DMS153 treated with DMSO at 0.1 percent for 48 hours (cell line): ENCODE results near the gene MFSD2A.
"Not testable (repeated sequence)": the region's sequence is repeated elsewhere in the genome, so short reads cannot be mapped to it uniquely, and the experiment has no call there.

Experiments
- DNase-seq: peaks from one replicate; lab custom pipeline; 2025; ENCODE audit not compliant: unreplicated experiment; lab: John Stamatoyannopoulos, UW

The MFSD2A gene

GRCh38 chr1:39940980-39941871 is 13.7 kb upstream of the MFSD2A start:
- no peak for DNase-seq

GRCh38 chr1:39943471-39944290 is 11.3 kb upstream of the MFSD2A start:
- no peak for DNase-seq

- no peak for DNase-seq
Measured at GRCh38 chr1:39944410-39945112, 10.4 kb upstream of the MFSD2A start.

- no peak for DNase-seq
Measured at GRCh38 chr1:39946216-39946615, 8.7 kb upstream of the MFSD2A start.

- no peak for DNase-seq
Measured at GRCh38 chr1:39947260-39947659, 7.7 kb upstream of the MFSD2A start.

GRCh38 chr1:39949891-39950290 is 5.1 kb upstream of the MFSD2A start:
- DNase-seq: no peak

GRCh38 chr1:39951926-39952325 is 3.0 kb upstream of the MFSD2A start:
- DNase-seq: no peak

GRCh38 chr1:39952359-39953110 is 2.4 kb upstream of the MFSD2A start:
- DNase-seq: no peak

GRCh38 chr1:39954324-39954869 is 548 bp upstream of the MFSD2A start:
- no peak for DNase-seq

GRCh38 chr1:39955547-39956539 is 898 bp downstream of the MFSD2A start:
- DNase-seq: peak; percentile 87

GRCh38 chr1:39957299-39958015 is 2.5 kb downstream of the MFSD2A start:
- no peak for DNase-seq

GRCh38 chr1:39958403-39959200 is 3.7 kb downstream of the MFSD2A start:
- DNase-seq: no peak

GRCh38 chr1:39959651-39960333 is 4.8 kb downstream of the MFSD2A start:
- DNase-seq: peak; percentile 74

- peak; percentile 100 for DNase-seq
Measured at GRCh38 chr1:39960431-39960958, 5.5 kb downstream of the MFSD2A start.

- DNase-seq: no peak
Measured at GRCh38 chr1:39962450-39962825, 7.5 kb downstream of the MFSD2A start.

GRCh38 chr1:39962964-39963363 is 8.0 kb downstream of the MFSD2A start:
- not testable (repeated sequence) for DNase-seq

- no peak for DNase-seq
Measured at GRCh38 chr1:39964552-39964951, 9.6 kb downstream of the MFSD2A start.
